CD14-positive monocyte (primary cell): ENCODE results near the gene HENMT1. TPM values are rescaled to one million over a fixed set of nuclear protein-coding genes. Genes with fewer than 3 reads are reported as not detected.
A peak's percentile ranks its signal among the peaks of the same experiment; 100 is the strongest.
"Not testable (repeated sequence)": the region's sequence is repeated elsewhere in the genome, so short reads cannot be mapped to it uniquely, and the experiment has no call there.

Source experiments
- DNase-seq, 3 donors: peaks; one replicate each; pipeline ENCODE4 v3.0.0-alpha.2; 2011 to 2022
- H2AFZ ChIP-seq: 2 replicates; pipeline ENCODE4 v1.6.0; 2012; ENCODE audit warnings: mild to moderate bottlenecking, low read depth, low read length, inconsistent platforms; ENCODE audit not compliant: insufficient read depth, poor library complexity, severe bottlenecking
- H3K27ac ChIP-seq, 2 donors: 1 replicate in 1 of 2; 2 replicates in 1 of 2; pipeline ENCODE4 v1.5.1; 2012 to 2013; ENCODE audit warnings: low read length in 2 of 2, control low read depth in 1 of 2, inconsistent platforms in 1 of 2, low read depth in 1 of 2, mild to moderate bottlenecking in 1 of 2
- H3K27me3 ChIP-seq, 2 donors: one replicate each; pipeline versions ENCODE4 v1.6.0 to v1.6.1; 2011 to 2013; ENCODE audit warnings: low read length in 2 of 2; ENCODE audit not compliant: control insufficient read depth in 2 of 2, insufficient read depth in 2 of 2
- H3K36me3 ChIP-seq, 2 donors: replicated peaks in 1 of 2; 1 replicate in 1 of 2; 2 replicates in 1 of 2; pipeline versions ENCODE4 v1.5.1 to v1.6.1; 2012 to 2013; ENCODE audit warnings: low read length in 2 of 2, control low read depth in 1 of 2, inconsistent platforms in 1 of 2, mild to moderate bottlenecking in 1 of 2; ENCODE audit not compliant: insufficient read depth in 2 of 2, control insufficient read depth in 1 of 2
- H3K4me1 ChIP-seq, 2 donors: 1 replicate in 1 of 2; 2 replicates in 1 of 2; pipeline versions ENCODE4 v1.5.1 to v1.6.1; 2012 to 2013; ENCODE audit warnings: low read length in 2 of 2, control low read depth in 1 of 2, inconsistent platforms in 1 of 2, mild to moderate bottlenecking in 1 of 2, moderate library complexity in 1 of 2; ENCODE audit not compliant: insufficient read depth in 2 of 2, control insufficient read depth in 1 of 2
- H3K4me2 ChIP-seq: replicated peaks from 2 replicates; pipeline ENCODE3; 2012; ENCODE audit warnings: low read length, moderate library complexity, mild to moderate bottlenecking; ENCODE audit not compliant: poor library complexity, severe bottlenecking; ENCODE audit errors: extremely low read depth
- H3K4me3 ChIP-seq, 3 experiments: fragments of 200-600 bp in 1 of 3; sonication (generic) in 1 of 3; replicated peaks in 1 of 3; 1 replicate in 2 of 3; 2 replicates in 1 of 3; pipeline ENCODE4 v1.5.1; 2011 to 2013; ENCODE audit warnings: low read length in 3 of 3, mild to moderate bottlenecking in 3 of 3, control low read depth in 2 of 3, low read depth in 2 of 3, inconsistent platforms in 1 of 3, moderate library complexity in 1 of 3
- H3K79me2 ChIP-seq: 2 replicates; pipeline ENCODE4 v1.6.0; 2012; ENCODE audit warnings: mild to moderate bottlenecking, control low read depth, inconsistent platforms, low read length, moderate library complexity; ENCODE audit not compliant: insufficient read depth
- H3K9ac ChIP-seq: 2 replicates; pipeline ENCODE4 v1.6.0; 2017; ENCODE audit warnings: low read length, mild to moderate bottlenecking; ENCODE audit not compliant: insufficient read depth, poor library complexity, severe bottlenecking
- H3K9me3 ChIP-seq, 2 donors: replicated peaks in 1 of 2; 1 replicate in 1 of 2; 2 replicates in 1 of 2; pipeline versions ENCODE4 v1.5.1 to v1.6.1; 2012 to 2013; ENCODE audit warnings: low read length in 2 of 2, control low read depth in 1 of 2; ENCODE audit not compliant: control insufficient read depth in 1 of 2, insufficient read depth in 1 of 2
- H4K20me1 ChIP-seq: 2 replicates; pipeline ENCODE4 v1.6.0; 2012; ENCODE audit warnings: mild to moderate bottlenecking, low read length, control low read depth, moderate library complexity; ENCODE audit not compliant: insufficient read depth
- H3K27ac Mint-ChIP-seq, 7 donors: one replicate each; pipeline ENCODE4 v1.8.0; 2020; ENCODE audit warnings: mild to moderate bottlenecking in 7 of 7, mixed read lengths in 7 of 7, moderate library complexity in 6 of 7, inconsistent platforms in 2 of 7
- H3K27me3 Mint-ChIP-seq, 3 donors: one replicate each; pipeline ENCODE4 v1.8.0; 2021 to 2022; ENCODE audit warnings: low read depth in 3 of 3, mild to moderate bottlenecking in 3 of 3, mixed read lengths in 3 of 3, moderate library complexity in 3 of 3, inconsistent platforms in 1 of 3
- H3K36me3 Mint-ChIP-seq, 2 donors: one replicate each; pipeline ENCODE4 v1.8.0; 2020; ENCODE audit warnings: mixed read lengths in 2 of 2, inconsistent platforms in 1 of 2, mild to moderate bottlenecking in 1 of 2
- H3K4me1 Mint-ChIP-seq: one replicate; pipeline ENCODE4 v1.8.0; 2020; ENCODE audit warnings: mild to moderate bottlenecking, mixed read lengths
- H3K4me3 Mint-ChIP-seq, 2 donors: one replicate each; pipeline ENCODE4 v1.8.0; 2020; ENCODE audit warnings: mild to moderate bottlenecking in 2 of 2, mixed read lengths in 2 of 2, moderate library complexity in 1 of 2
- H3K9me3 Mint-ChIP-seq, 7 donors: one replicate each; pipeline ENCODE4 v1.8.0; 2020 to 2022; ENCODE audit warnings: mixed read lengths in 7 of 7, mild to moderate bottlenecking in 6 of 7, moderate library complexity in 6 of 7, inconsistent platforms in 2 of 7
- CTCF ChIP-seq: fragments of 200-600 bp; IDR thresholded peaks from one replicate; pipeline ENCODE4 v1.8.0; 2022; ENCODE audit warnings: antibody characterized with exemption, mild to moderate bottlenecking
- WGBS: methylation state at CpG from one replicate; pipeline ENCODE4 v1.1.5; 2013; ENCODE audit warnings: missing lambda C conversion rate; ENCODE audit not compliant: insufficient coverage; 5-methylcytosine and 5-hydroxymethylcytosine counted together
- intact Hi-C, 2 donors: fragments of 100-400 bp; cut with micrococcal nuclease; formaldehyde crosslinking; loops; one replicate each; pipeline versions ENCODE4 v1.15.0 to v1.15.1; 2023
- polyA plus RNA-seq, 3 donors: library from polyadenylated mRNA; depleted of rRNA in 1 of 3; unstranded in 2 of 3; stranded (reverse) in 1 of 3; fragments of 300-500 nt in 2 of 3; fragments of >200 nt in 1 of 3; fragmentation: Illumina TruSeq in 2 of 3; gene quantifications; 1 replicate in 2 of 3; 2 replicates in 1 of 3; pipeline ENCODE4 v1.2.3, GENCODE V29; 2012 to 2021

The HENMT1 gene
- polyA plus RNA-seq, 3 donors = 10.5 to 14.5 (median 13.4) TPM

- H3K9me3 ChIP-seq = no peaks in the 10 kb centered on the region
- TF ChIP-seq CTCF = no peak
- peaks cover 39% of the 10 kb centered on the region for H3K4me1 Mint-ChIP-seq
- peaks cover 19 to 27% of the 10 kb centered on the region in 2 donors for H3K4me1 ChIP-seq
- WGBS = no CpG with 5 or more reads among the region's 6 CpGs
- no peak overlapping the region for H3K4me2 ChIP-seq
- H3K27me3 Mint-ChIP-seq = peaks cover 0 to 4% (median 3%) of the 10 kb centered on the region in 3 donors
- H3K36me3 Mint-ChIP-seq = peaks cover 31 to 33% of the 10 kb centered on the region in 2 donors
- peaks cover 0 to 2% (median 0%) of the 10 kb centered on the region in 7 donors for H3K9me3 Mint-ChIP-seq
- H3K27ac ChIP-seq = peak overlapping the region in 1 of 2 donors; percentile 9
- peaks cover 4% of the 10 kb centered on the region for H3K79me2 ChIP-seq
- peak; percentile 21 to 66 (median 44) for DNase-seq
- H3K4me3 Mint-ChIP-seq = no peak overlapping the region
- H3K4me3 ChIP-seq = no peak overlapping the region
- H3K36me3 ChIP-seq = peaks cover 14 to 29% of the 10 kb centered on the region in 2 donors
- intact Hi-C loops = no loop called here
- H3K27ac Mint-ChIP-seq = peak overlapping the region in 5 of 7 donors; percentile 46 to 88 (median 69)
- no peak overlapping the region for H2AFZ ChIP-seq
- H3K9ac ChIP-seq = no peak overlapping the region
- peaks cover 16% of the 10 kb centered on the region for H4K20me1 ChIP-seq
- H3K27me3 ChIP-seq = no peaks in the 10 kb centered on the region
Measured at GRCh38 chr1:108703939-108704338, 43.0 kb upstream of the HENMT1 start.

DNA sequence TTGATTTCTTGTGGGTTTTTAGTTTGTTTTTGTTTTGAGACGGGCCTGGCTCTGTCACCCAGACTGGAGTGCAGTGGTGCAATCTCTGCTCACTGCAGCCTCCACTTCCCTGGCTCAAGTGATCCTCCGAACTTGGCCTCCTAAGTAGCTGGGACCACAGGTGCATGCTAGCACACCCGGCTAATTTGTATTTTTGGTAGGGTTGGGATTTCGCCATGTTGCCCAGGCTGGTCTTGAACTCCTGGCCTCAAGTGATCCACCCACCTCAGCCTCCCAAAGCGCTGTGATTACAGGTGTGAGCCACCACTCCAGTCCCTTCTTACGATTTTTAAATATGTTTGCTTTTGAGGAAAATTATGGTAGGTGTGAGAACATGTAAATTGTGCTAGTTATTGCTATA is 41.2 kb upstream of the HENMT1 start:
- Histone ChIP-seq H3K4me1 (peaks cover 22 to 30% of the 10 kb centered on the region in 2 donors), H3K36me3 (peaks cover 32 to 47% of the 10 kb centered on the region in 2 donors), H4K20me1 (peaks cover 31% of the 10 kb centered on the region), H3K79me2 (peaks cover 17% of the 10 kb centered on the region)
- WGBS = 94% methylated on average over 2 of the region's 6 CpGs
- DNase-seq, H3K27ac ChIP-seq, H3K4me3 ChIP-seq, H3K9ac ChIP-seq, H3K9me3 Mint-ChIP-seq, H3K27me3 ChIP-seq, H3K4me3 Mint-ChIP-seq, H2AFZ ChIP-seq, H3K4me2 ChIP-seq, H3K27me3 Mint-ChIP-seq, intact Hi-C loops, H3K9me3 ChIP-seq: not testable (repeated sequence)
- Mint-ChIP-seq H3K36me3 (peaks cover 48 to 52% of the 10 kb centered on the region in 2 donors), H3K4me1 (peaks cover 40% of the 10 kb centered on the region), H3K27ac (peak overlapping the region in 1 of 7 donors; percentile 10)
